HG02678 (cell line): ENCODE data around the gene STARD13.

ENCODE experiments used
- ATAC-seq: cut with Tn5 transposase; IDR thresholded peaks from one replicate; pipeline ENCODE4 v1.9.1; 2021; ENCODE audit warnings: mild to moderate bottlenecking, moderate library complexity; ENCODE audit not compliant: unreplicated experiment

Gene STARD13

GRCh38 chr13:33125821-33126570, 159.6 kb downstream of the STARD13 start:
- no peak for ATAC-seq

- no peak for ATAC-seq
Observed at GRCh38 chr13:33123066-33123859, 162.3 kb downstream of the STARD13 start.

GRCh38 chr13:33119856-33120543, 165.6 kb downstream of the STARD13 start:
- no peak for ATAC-seq

GRCh38 chr13:33119022-33119781, 166.4 kb downstream of the STARD13 start:
- no peak for ATAC-seq

GRCh38 chr13:33116321-33117010, 169.1 kb downstream of the STARD13 start:
- ATAC-seq: no peak

- ATAC-seq: no peak
Observed at GRCh38 chr13:33115274-33115673, 170.3 kb downstream of the STARD13 start.

GRCh38 chr13:33114146-33114545, 171.4 kb downstream of the STARD13 start:
- no peak for ATAC-seq

- no peak for ATAC-seq
Observed at GRCh38 chr13:33112766-33113165, 172.8 kb downstream of the STARD13 start.

- peak; percentile 5 for ATAC-seq
Observed at GRCh38 chr13:33111414-33112110, 174.0 kb downstream of the STARD13 start.

GRCh38 chr13:33110713-33111413, 174.7 kb downstream of the STARD13 start:
- peak; percentile 42 for ATAC-seq

GRCh38 chr13:33110386-33110712, 175.2 kb downstream of the STARD13 start:
- ATAC-seq: no peak

GRCh38 chr13:33109801-33110200, 175.8 kb downstream of the STARD13 start:
- no peak for ATAC-seq

GRCh38 chr13:33109271-33109697, 176.3 kb downstream of the STARD13 start:
- ATAC-seq: no peak

GRCh38 chr13:33108620-33109019, 176.9 kb downstream of the STARD13 start:
- no peak for ATAC-seq

- ATAC-seq: no peak
Observed at GRCh38 chr13:33107361-33107760, 178.2 kb downstream of the STARD13 start.

GRCh38 chr13:33106656-33107360, 178.7 kb downstream of the STARD13 start:
- peak; percentile 36 for ATAC-seq

- no peak for ATAC-seq
Observed at GRCh38 chr13:33105387-33106005, 180.1 kb downstream of the STARD13 start.

GRCh38 chr13:33103457-33103856, 182.1 kb downstream of the STARD13 start:
- no peak for ATAC-seq
